PC-3 (cell line): ENCODE data around the gene SLC15A4. TPM values are rescaled to one million over a fixed set of nuclear protein-coding genes. Genes with fewer than 3 reads are reported as not detected.

Experiments
- ATAC-seq: fragments of 200-7000 bp; cut with Tn5 transposase; 2 replicates; pipeline ENCODE4 v1.9.1; 2020; ENCODE audit warnings: mild to moderate bottlenecking, moderate library complexity
- BruUV-seq: library from RNA; stranded (reverse); fragments of 400-500 nt; replicated peaks from 2 replicates; lab custom pipeline; 2021; lab: Mats Ljungman, UMichigan
- CTCF ChIA-PET: fragments of 300-600 bp; sonication (Branson Sonifier 250); formaldehyde crosslinking; loops from one replicate; lab custom pipeline; 2022; ENCODE audit warnings: antibody characterized with exemption; lab: Charles Lee
- POLR2A ChIA-PET: fragments of 300-600 bp; sonication (Branson Sonifier 250); formaldehyde crosslinking; loops from one replicate; lab custom pipeline; 2022; ENCODE audit warnings: antibody characterized with exemption; ENCODE audit not compliant: unreplicated experiment; lab: Charles Lee
- DNase-seq: peaks from one replicate; pipeline ENCODE4 v3.0.0-alpha.2; 2015
- H2AFZ ChIP-seq: fragments of 300-600 bp; sonication (generic); 2 replicates; pipeline ENCODE4 v1.6.0; 2016; ENCODE audit warnings: antibody characterized with exemption, low read length
- H3F3A ChIP-seq: fragments of 300-600 bp; sonication (generic); one replicate; pipeline ENCODE4 v1.6.0; 2017; ENCODE audit warnings: antibody characterized with exemption, low read length, control low read depth, mild to moderate bottlenecking; ENCODE audit not compliant: unreplicated experiment
- H3K27ac ChIP-seq: fragments of 300-600 bp; sonication (generic); 2 replicates; pipeline ENCODE4 v1.5.1; 2016; ENCODE audit warnings: mild to moderate bottlenecking, low read length
- H3K27me3 ChIP-seq: fragments of 300-600 bp; sonication (generic); 2 replicates; pipeline ENCODE4 v1.6.1; 2016; ENCODE audit warnings: low read length, mixed read lengths
- H3K36me3 ChIP-seq: fragments of 300-600 bp; sonication (generic); 2 replicates; pipeline ENCODE4 v1.6.1; 2016; ENCODE audit warnings: low read depth, mixed run types, low read length, mixed read lengths
- H3K4me1 ChIP-seq: fragments of 300-600 bp; sonication (generic); 2 replicates; pipeline ENCODE4 v1.5.1; 2016; ENCODE audit warnings: low read length; ENCODE audit not compliant: insufficient read depth
- H3K4me2 ChIP-seq: fragments of 300-600 bp; sonication (generic); 2 replicates; pipeline ENCODE4 v1.6.0; 2016; ENCODE audit warnings: low read length
- H3K4me3 ChIP-seq: fragments of 300-600 bp; sonication (generic); 2 replicates; pipeline ENCODE4 v1.5.1; 2016; ENCODE audit warnings: mild to moderate bottlenecking, low read length, mixed read lengths
- H3K79me2 ChIP-seq: fragments of 300-600 bp; sonication (generic); 2 replicates; pipeline ENCODE4 v1.6.1; 2017; ENCODE audit warnings: low read length, mixed read lengths
- H3K9ac ChIP-seq: fragments of 300-600 bp; sonication (generic); 2 replicates; pipeline ENCODE4 v1.6.0; 2016; ENCODE audit warnings: mild to moderate bottlenecking, low read length
- H3K9me2 ChIP-seq: fragments of 300-600 bp; sonication (generic); replicated peaks from 2 replicates; pipeline ENCODE4 v1.6.1; 2016; ENCODE audit warnings: mixed run types, low read length, mixed read lengths
- H3K9me3 ChIP-seq: fragments of 300-600 bp; sonication (generic); 2 replicates; pipeline ENCODE4 v1.6.1; 2016; ENCODE audit warnings: low read length, mixed read lengths
- H4K20me1 ChIP-seq: fragments of 300-600 bp; sonication (generic); 2 replicates; pipeline ENCODE4 v1.6.1; 2016; ENCODE audit warnings: low read length, mixed read lengths
- EZH2 ChIP-seq: fragments of 300-600 bp; sonication (generic); IDR thresholded peaks from one replicate; pipeline ENCODE4 v1.6.1; 2017; ENCODE audit warnings: antibody characterized with exemption, mild to moderate bottlenecking, low read length; ENCODE audit not compliant: unreplicated experiment
- EZH2phosphoT487 ChIP-seq: fragments of 300-600 bp; sonication (generic); IDR thresholded peaks from 2 replicates; pipeline ENCODE4 v1.6.1; 2018; ENCODE audit warnings: mild to moderate bottlenecking, antibody characterized with exemption, low read length, borderline replicate concordance
- intact Hi-C: fragments of 100-400 bp; cut with micrococcal nuclease; formaldehyde crosslinking; loops from 2 replicates; pipeline ENCODE4 v1.9.0; 2023
- total RNA-seq: library from RNA; depleted of rRNA; stranded (reverse); fragments of >200 nt; gene quantifications from 2 replicates; pipeline ENCODE4 v1.2.3, GENCODE V29; 2014
- TF ChIP-seq, protein P1 (sequence below): fragments of 300-600 bp; sonication (generic); conservative IDR thresholded peaks from 2 replicates; pipeline ENCODE4 v1.5.1; 2017; ENCODE audit warnings: antibody characterized with exemption, low read depth, mild to moderate bottlenecking, low read length

SLC15A4 gene
- total RNA-seq, 1 experiment from 2014 or later, result 20.8 TPM

DNA sequence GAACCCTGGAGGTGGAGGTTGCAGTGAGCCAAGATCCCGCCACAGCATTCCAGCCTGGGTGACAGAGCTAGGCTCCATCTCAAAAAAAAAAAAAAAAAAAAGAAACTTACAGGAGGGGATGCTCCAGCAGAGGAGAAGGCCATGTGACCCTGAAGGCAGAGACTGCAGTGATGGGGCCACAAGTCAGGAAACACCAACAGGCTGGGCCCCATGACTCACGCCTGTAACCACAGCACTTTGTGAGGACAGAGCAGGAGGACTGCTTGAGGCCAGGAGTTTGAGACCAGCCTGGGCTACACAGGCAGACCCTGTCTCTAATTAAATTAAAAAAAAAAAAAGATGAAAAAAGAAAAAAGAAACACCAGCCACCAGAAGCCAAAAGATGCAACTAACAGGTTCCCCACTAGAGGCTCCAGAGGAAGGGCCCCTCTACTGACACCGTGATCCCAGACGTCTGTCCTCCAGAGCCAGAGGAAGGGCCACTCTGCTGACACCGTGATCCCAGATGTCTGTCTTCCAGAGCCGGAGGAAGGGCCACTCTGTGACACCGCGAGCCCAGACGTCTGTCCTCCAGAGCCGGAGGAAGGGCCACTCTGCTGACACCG is 20.4 kb upstream of the SLC15A4 start:
- no TSS peak for BruUV-seq
- CTCF ChIA-PET, result no interaction called here
- no peak overlapping the region for H2AFZ ChIP-seq

DNA sequence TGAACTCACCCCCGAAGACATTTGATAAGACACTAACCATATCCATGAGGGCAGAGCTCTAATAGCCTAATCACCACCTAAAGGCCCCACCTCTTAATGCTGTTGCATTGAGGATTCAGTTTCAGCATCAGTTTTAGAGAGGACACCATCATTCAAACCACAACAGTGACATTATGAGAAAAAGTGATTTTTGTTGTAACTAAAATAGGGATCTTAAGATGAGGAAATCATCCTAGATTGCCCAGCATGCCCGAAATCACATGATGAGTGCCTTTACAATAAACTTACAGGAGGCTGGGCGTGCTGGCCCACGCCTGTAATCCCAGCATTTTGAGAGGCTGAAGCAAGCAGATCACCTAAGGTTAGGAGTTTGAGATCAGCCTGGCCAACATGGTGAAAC is 19.8 kb upstream of the SLC15A4 start:
- no peak overlapping the region for H3K4me3 ChIP-seq
- H3K4me2 ChIP-seq, result no peak overlapping the region
- H3K4me1 ChIP-seq, result no peaks in the 10 kb centered on the region
- no peaks in the 10 kb centered on the region for H4K20me1 ChIP-seq
- H3F3A ChIP-seq, result no peaks in the 10 kb centered on the region
- H3K36me3 ChIP-seq, result no peaks in the 10 kb centered on the region
- H3K9ac ChIP-seq, result no peak overlapping the region
- no TSS peak for BruUV-seq
- intact Hi-C loops, result no loop called here
- no peaks in the 10 kb centered on the region for H3K9me3 ChIP-seq
- ChIA-PET POLR2A (no interaction called here), CTCF (no interaction called here)
- ATAC-seq, result no peak
- no peak overlapping the region for H3K27ac ChIP-seq
- no peak for DNase-seq
- H3K27me3 ChIP-seq, result peaks cover 42% of the 10 kb centered on the region
- H3K79me2 ChIP-seq, result no peaks in the 10 kb centered on the region
- H3K9me2 ChIP-seq, result no peaks in the 10 kb centered on the region
- no peak overlapping the region for H2AFZ ChIP-seq
- no peak for TF ChIP-seq EZH2
- TF ChIP-seq EZH2phosphoT487, result no peak
- TF ChIP-seq, protein P1, sequence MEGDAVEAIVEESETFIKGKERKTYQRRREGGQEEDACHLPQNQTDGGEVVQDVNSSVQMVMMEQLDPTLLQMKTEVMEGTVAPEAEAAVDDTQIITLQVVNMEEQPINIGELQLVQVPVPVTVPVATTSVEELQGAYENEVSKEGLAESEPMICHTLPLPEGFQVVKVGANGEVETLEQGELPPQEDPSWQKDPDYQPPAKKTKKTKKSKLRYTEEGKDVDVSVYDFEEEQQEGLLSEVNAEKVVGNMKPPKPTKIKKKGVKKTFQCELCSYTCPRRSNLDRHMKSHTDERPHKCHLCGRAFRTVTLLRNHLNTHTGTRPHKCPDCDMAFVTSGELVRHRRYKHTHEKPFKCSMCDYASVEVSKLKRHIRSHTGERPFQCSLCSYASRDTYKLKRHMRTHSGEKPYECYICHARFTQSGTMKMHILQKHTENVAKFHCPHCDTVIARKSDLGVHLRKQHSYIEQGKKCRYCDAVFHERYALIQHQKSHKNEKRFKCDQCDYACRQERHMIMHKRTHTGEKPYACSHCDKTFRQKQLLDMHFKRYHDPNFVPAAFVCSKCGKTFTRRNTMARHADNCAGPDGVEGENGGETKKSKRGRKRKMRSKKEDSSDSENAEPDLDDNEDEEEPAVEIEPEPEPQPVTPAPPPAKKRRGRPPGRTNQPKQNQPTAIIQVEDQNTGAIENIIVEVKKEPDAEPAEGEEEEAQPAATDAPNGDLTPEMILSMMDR, result no peak

More for the DNA sequence above, 20.4 kb upstream of the SLC15A4 start:
- ATAC-seq (no peak), DNase-seq (no peak)
- POLR2A ChIA-PET, result no interaction called here
- no peaks in the 10 kb centered on the region for H3K9me3 ChIP-seq
- peaks cover 36% of the 10 kb centered on the region for H3K27me3 ChIP-seq
- no peak overlapping the region for H3K9ac ChIP-seq
- no peak overlapping the region for H3K4me2 ChIP-seq
- no peaks in the 10 kb centered on the region for H4K20me1 ChIP-seq
- intact Hi-C loops, result no loop called here
- no peaks in the 10 kb centered on the region for H3K4me1 ChIP-seq
- no peaks in the 10 kb centered on the region for H3K9me2 ChIP-seq
- H3K27ac ChIP-seq, result no peak overlapping the region
- H3K79me2 ChIP-seq, result no peaks in the 10 kb centered on the region
- no peak overlapping the region for H3K4me3 ChIP-seq
- no peaks in the 10 kb centered on the region for H3K36me3 ChIP-seq
- TF ChIP-seq EZH2phosphoT487 (no peak), EZH2 (no peak)
- TF ChIP-seq, protein P1, result no peak
- H3F3A ChIP-seq, result no peaks in the 10 kb centered on the region

DNA sequence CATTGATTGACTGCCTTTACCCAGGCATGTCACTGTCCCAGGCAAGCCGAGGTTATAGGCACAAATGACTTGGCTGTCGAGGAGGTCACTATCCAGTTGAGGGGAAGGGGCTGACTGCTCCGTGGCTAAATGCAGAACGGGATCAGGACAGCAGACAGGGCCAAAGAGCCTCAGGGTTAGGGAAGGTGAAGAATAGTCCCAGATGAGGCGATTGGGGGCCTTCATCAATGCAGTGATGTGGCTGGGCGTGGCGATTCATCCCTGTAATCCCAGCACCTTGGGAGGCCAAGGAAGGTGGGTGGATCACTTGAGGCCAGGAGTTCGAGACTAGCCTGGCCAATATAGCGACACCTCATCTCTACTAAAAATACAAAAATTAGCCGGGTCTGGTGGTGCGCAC is 18.8 kb upstream of the SLC15A4 start:
- H3K4me1 ChIP-seq, result no peaks in the 10 kb centered on the region
- H3K9ac ChIP-seq, result no peak overlapping the region
- H3K27ac ChIP-seq, result no peak overlapping the region
- no peaks in the 10 kb centered on the region for H4K20me1 ChIP-seq
- ChIA-PET POLR2A (interaction anchor here (0.7 kb wide), 1 partner anchor 255 kb away, joined by 4 read pairs; no protein-coding TSS in a partner anchor), CTCF (no interaction called here)
- ATAC-seq (no peak), DNase-seq (no peak)
- no peak overlapping the region for H3K4me2 ChIP-seq
- no peaks in the 10 kb centered on the region for H3K9me2 ChIP-seq
- BruUV-seq, result no TSS peak
- H2AFZ ChIP-seq, result no peak overlapping the region
- peaks cover 42% of the 10 kb centered on the region for H3K27me3 ChIP-seq
- no peaks in the 10 kb centered on the region for H3F3A ChIP-seq
- H3K36me3 ChIP-seq, result no peaks in the 10 kb centered on the region
- H3K9me3 ChIP-seq, result no peaks in the 10 kb centered on the region
- intact Hi-C loops, result no loop called here
- H3K4me3 ChIP-seq, result no peak overlapping the region
- TF ChIP-seq EZH2 (no peak), EZH2phosphoT487 (no peak)
- TF ChIP-seq, protein P1, result no peak
- H3K79me2 ChIP-seq, result no peaks in the 10 kb centered on the region
